NCI-H2107 treated with DMSO at 0.1 percent for 48 hours (cell line): ENCODE results near the gene SCAMP5.

Experiments
- DNase-seq: peaks from one replicate; lab custom pipeline; 2025; ENCODE audit not compliant: unreplicated experiment; lab: John Stamatoyannopoulos, UW

Gene SCAMP5

DNA sequence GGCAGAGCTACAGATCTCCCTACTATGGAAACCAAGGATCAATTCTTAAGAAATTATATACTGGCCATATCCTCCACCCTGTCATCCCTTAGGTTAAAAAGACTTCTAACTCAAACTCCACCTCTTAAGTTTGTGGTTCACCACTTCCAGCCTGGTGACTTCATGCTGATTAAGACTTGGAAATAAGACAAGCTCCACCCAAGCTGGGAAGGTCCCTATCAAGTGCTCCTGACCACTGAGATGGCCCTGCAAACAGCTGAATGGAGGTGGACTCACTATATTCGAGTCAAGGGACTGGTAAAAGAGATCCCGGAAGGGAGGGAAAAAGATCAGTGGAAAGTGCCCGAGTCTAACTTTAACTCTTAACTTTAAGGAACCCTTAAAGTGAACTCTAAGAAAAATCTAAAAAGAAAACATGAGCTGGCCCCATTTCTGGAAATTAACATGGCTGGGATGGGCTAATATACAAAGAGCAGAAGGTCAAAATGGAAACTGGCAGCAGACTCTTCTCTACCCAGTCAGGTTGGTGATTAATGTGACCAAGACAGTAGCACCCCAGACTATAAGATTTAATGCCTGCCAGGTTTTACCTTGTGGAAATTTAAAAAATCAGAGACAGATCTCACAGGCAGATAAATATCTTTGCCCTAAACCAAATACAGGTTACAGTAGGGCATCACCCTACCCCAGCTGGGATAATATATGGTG, 71.9 kb downstream of the SCAMP5 start:
- no peak for DNase-seq

DNA sequence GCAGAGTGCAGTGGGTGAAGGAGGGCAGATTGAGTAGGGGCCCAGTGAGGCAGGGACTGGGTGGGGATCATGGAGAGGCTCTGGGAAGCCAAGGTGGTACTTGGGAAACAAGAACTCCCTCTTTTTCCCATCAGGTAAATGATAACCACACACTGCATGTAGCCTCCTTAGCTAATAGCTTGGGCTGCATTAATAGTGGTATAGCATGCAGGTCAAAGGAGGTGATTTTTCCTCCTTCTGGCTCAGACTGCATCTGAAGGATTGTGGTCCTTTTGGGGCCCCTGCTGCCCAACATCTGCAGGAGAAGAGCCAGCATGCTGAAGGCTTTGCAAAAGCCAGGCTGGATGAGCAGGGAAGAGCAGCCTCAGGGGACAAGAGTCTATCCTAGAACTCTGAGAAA, 73.4 kb downstream of the SCAMP5 start:
- DNase-seq, result no peak

DNA sequence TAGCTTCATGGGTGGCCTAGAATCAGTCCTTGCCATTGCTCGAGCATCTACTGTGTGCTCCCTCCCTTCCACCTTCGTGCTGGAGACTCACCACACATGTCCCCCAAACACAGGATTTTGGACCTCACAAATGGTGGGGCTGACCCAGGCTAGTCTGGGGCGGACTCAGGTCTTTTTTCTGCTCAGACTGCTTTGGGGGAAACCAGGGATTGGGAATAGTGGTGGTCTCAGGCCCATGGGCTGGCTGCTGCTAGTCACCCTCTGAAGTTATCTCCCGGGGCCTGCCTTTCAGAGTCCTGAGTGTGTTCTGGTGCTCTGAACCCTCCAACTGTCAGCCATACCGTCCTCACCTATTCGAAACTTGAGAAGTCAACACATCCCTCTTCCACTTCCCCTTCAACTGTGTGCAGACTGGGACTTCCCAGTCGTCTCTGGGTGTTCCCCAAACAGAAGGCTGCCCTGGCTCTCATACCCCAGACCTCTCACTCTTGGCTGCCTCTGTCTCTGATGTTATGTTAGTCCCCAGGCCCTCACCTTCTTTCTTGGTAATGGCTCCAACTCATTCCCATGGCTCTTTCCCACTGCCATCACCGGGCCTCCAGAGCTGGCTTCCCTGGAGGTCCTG, 74.0 kb downstream of the SCAMP5 start:
- DNase-seq, result no peak

DNA sequence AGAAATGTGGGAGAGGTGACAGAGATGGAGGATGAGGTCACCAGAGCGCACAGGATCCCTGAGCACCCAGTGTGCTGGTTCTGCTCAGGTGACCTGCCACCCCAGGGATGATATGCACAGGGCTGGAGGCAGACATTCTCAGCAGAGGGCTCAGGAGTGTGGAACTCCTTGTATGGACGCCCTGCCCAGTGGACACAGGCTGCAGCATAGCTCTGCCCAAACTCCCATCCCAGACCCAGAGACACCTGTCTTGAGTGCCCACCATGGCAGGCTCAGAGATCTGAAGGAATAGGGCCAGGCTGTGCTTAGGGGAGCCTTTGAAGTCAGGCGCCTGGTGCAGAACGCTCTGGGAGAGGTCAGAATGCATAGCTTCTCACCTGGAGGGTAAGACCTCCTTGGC, 75.3 kb downstream of the SCAMP5 start:
- no peak for DNase-seq
